Neural progenitor cell (in vitro differentiated cells): ENCODE data around the gene KIAA1958. TPM values are rescaled to one million over a fixed set of nuclear protein-coding genes. Genes with fewer than 3 reads are reported as not detected.

Source experiments
- DNase-seq: peaks from one replicate; pipeline ENCODE4 v3.0.0-alpha.2; 2016; ENCODE audit warnings: low spot score
- H2AFZ ChIP-seq: fragments of 200-600 bp; sonication (generic); replicated peaks from 2 replicates; pipeline ENCODE4 v1.6.1; 2016; ENCODE audit warnings: antibody characterized with exemption
- H3F3A ChIP-seq: fragments of 200-600 bp; sonication (generic); 2 replicates; pipeline ENCODE4 v1.6.1; 2016; ENCODE audit warnings: antibody characterized with exemption, low read depth
- H3K27ac ChIP-seq: fragments of 200-600 bp; sonication (generic); 2 replicates; pipeline ENCODE4 v1.5.1; 2016; ENCODE audit warnings: mild to moderate bottlenecking
- H3K27me3 ChIP-seq: fragments of 200-600 bp; sonication (generic); 2 replicates; pipeline ENCODE4 v1.6.1; 2016; ENCODE audit warnings: mild to moderate bottlenecking, moderate library complexity
- H3K36me3 ChIP-seq: fragments of 200-600 bp; sonication (generic); 2 replicates; pipeline ENCODE4 v1.5.1; 2016
- H3K4me1 ChIP-seq: fragments of 200-600 bp; sonication (generic); 2 replicates; pipeline ENCODE4 v1.6.1; 2016; ENCODE audit warnings: mixed run types
- H3K4me2 ChIP-seq: fragments of 200-600 bp; sonication (generic); 2 replicates; pipeline ENCODE4 v1.6.1; 2016
- H3K4me3 ChIP-seq: fragments of 200-600 bp; sonication (generic); 2 replicates; pipeline ENCODE4 v1.5.1; 2016
- H3K79me2 ChIP-seq: fragments of 200-600 bp; sonication (generic); 2 replicates; pipeline ENCODE4 v1.6.1; 2016; ENCODE audit warnings: low read depth
- H3K9ac ChIP-seq: fragments of 200-600 bp; sonication (generic); 2 replicates; pipeline ENCODE4 v1.6.1; 2016
- H3K9me3 ChIP-seq: fragments of 200-600 bp; sonication (generic); 2 replicates; pipeline ENCODE4 v1.5.1; 2016; ENCODE audit warnings: low read depth
- H4K20me1 ChIP-seq: fragments of 200-600 bp; sonication (generic); 2 replicates; pipeline ENCODE4 v1.6.1; 2016; ENCODE audit warnings: low read depth
- H3K27ac Mint-ChIP-seq: 3 replicates; pipeline ENCODE4 v1.8.0; 2021; ENCODE audit warnings: mixed read lengths
- H3K27me3 Mint-ChIP-seq: 2 replicates; pipeline ENCODE4 v1.8.0; 2022; ENCODE audit warnings: low read depth, mild to moderate bottlenecking, inconsistent platforms, moderate library complexity, mixed read lengths; ENCODE audit not compliant: insufficient read depth
- H3K36me3 Mint-ChIP-seq: 3 replicates; pipeline ENCODE4 v1.8.0; 2021; ENCODE audit warnings: mixed read lengths
- H3K4me1 Mint-ChIP-seq: 3 replicates; pipeline ENCODE4 v1.8.0; 2021; ENCODE audit warnings: mixed read lengths
- H3K4me3 Mint-ChIP-seq: 3 replicates; pipeline ENCODE4 v1.8.0; 2021; ENCODE audit warnings: mild to moderate bottlenecking, moderate library complexity, mixed read lengths
- H3K9me3 Mint-ChIP-seq: 3 replicates; pipeline ENCODE4 v1.8.0; 2020; ENCODE audit warnings: mixed read lengths
- CTCF ChIP-seq: fragments of 200-600 bp; sonication (generic); IDR thresholded peaks from 2 replicates; pipeline ENCODE4 v1.5.1; 2017; ENCODE audit warnings: antibody characterized with exemption, mild to moderate bottlenecking
- EZH2 ChIP-seq: fragments of 200-600 bp; sonication (generic); IDR thresholded peaks from 2 replicates; pipeline ENCODE4 v1.6.1; 2017; ENCODE audit warnings: antibody characterized with exemption, mild to moderate bottlenecking, moderate library complexity
- EZH2phosphoT487 ChIP-seq: fragments of 200-600 bp; sonication (generic); IDR thresholded peaks from 2 replicates; pipeline ENCODE4 v1.6.1; 2017; ENCODE audit warnings: antibody characterized with exemption
- total RNA-seq: library from RNA; depleted of rRNA; stranded (reverse); fragments of >200 nt; gene quantifications from 2 replicates; pipeline ENCODE4 v1.2.3, GENCODE V29; 2015; ENCODE audit warnings: low replicate concordance

Gene KIAA1958
- total RNA-seq, 1 donor from 2014 or later, result 31.4 TPM

- Histone ChIP-seq H3K27me3 (no peaks in the 10 kb centered on the region), H3K4me2 (no peak overlapping the region), H3K9me3 (no peaks in the 10 kb centered on the region), H3K79me2 (peaks cover 34% of the 10 kb centered on the region), H3K36me3 (peaks cover 5% of the 10 kb centered on the region), H4K20me1 (peaks cover 2% of the 10 kb centered on the region), H3K9ac (no peak overlapping the region), H3K27ac (no peak overlapping the region), H3K4me3 (no peak overlapping the region), H3K4me1 (peaks cover 5% of the 10 kb centered on the region), H2AFZ (no peak overlapping the region), H3F3A (no peaks in the 10 kb centered on the region)
- H3K4me1 Mint-ChIP-seq, result no peaks in the 10 kb centered on the region
- no peak overlapping the region for H3K27ac Mint-ChIP-seq
- peaks cover 2% of the 10 kb centered on the region for H3K27me3 Mint-ChIP-seq
- DNase-seq, result no peak
- H3K36me3 Mint-ChIP-seq, result peaks cover 33% of the 10 kb centered on the region
- TF ChIP-seq CTCF (no peak), EZH2phosphoT487 (no peak)
- H3K9me3 Mint-ChIP-seq, result peaks cover 24% of the 10 kb centered on the region
- H3K4me3 Mint-ChIP-seq, result no peak overlapping the region
Measured at GRCh38 chr9:112640311-112640710, 153.7 kb downstream of the KIAA1958 start.

- no peak overlapping the region for H3K27ac Mint-ChIP-seq
Measured at GRCh38 chr9:112642126-112642525, 155.5 kb downstream of the KIAA1958 start.

GRCh38 chr9:112647596-112647995 lies 161.0 kb downstream of the KIAA1958 start:
- Histone ChIP-seq H3K9me3 (no peaks in the 10 kb centered on the region), H3K9ac (no peak overlapping the region), H3K4me3 (no peak overlapping the region), H3K27me3 (no peaks in the 10 kb centered on the region), H3K27ac (no peak overlapping the region), H3K36me3 (peaks cover 19% of the 10 kb centered on the region), H3F3A (peaks cover under 1% of the 10 kb centered on the region), H3K4me2 (no peak overlapping the region), H4K20me1 (no peaks in the 10 kb centered on the region), H3K4me1 (no peaks in the 10 kb centered on the region), H2AFZ (no peak overlapping the region), H3K79me2 (peaks cover 7% of the 10 kb centered on the region)
- TF ChIP-seq EZH2phosphoT487, result no peak
- TF ChIP-seq EZH2, result no peak
- TF ChIP-seq CTCF, result no peak
- no peaks in the 10 kb centered on the region for H3K27me3 Mint-ChIP-seq
- no peak for DNase-seq
- H3K36me3 Mint-ChIP-seq, result peaks cover 55% of the 10 kb centered on the region
- H3K4me1 Mint-ChIP-seq, result no peaks in the 10 kb centered on the region
- no peak overlapping the region for H3K4me3 Mint-ChIP-seq
- peaks cover 20% of the 10 kb centered on the region for H3K9me3 Mint-ChIP-seq
- H3K27ac Mint-ChIP-seq, result no peak overlapping the region

More at GRCh38 chr9:112642126-112642525, 155.5 kb downstream of the KIAA1958 start:
- peaks cover 49% of the 10 kb centered on the region for H3K36me3 Mint-ChIP-seq
- H3K27me3 Mint-ChIP-seq, result peaks cover 2% of the 10 kb centered on the region
- Histone ChIP-seq H3F3A (no peaks in the 10 kb centered on the region), H3K4me3 (no peak overlapping the region), H3K4me1 (peaks cover 5% of the 10 kb centered on the region), H2AFZ (no peak overlapping the region), H3K36me3 (peaks cover 5% of the 10 kb centered on the region), H3K27ac (no peak overlapping the region), H3K4me2 (no peak overlapping the region), H3K79me2 (peaks cover 19% of the 10 kb centered on the region), H3K9me3 (no peaks in the 10 kb centered on the region), H4K20me1 (peaks cover 2% of the 10 kb centered on the region), H3K9ac (no peak overlapping the region), H3K27me3 (no peaks in the 10 kb centered on the region)
- H3K9me3 Mint-ChIP-seq, result peaks cover 28% of the 10 kb centered on the region
- no peak for TF ChIP-seq EZH2phosphoT487
- TF ChIP-seq EZH2, result no peak
- no peak for TF ChIP-seq CTCF
- no peak for DNase-seq
- H3K4me1 Mint-ChIP-seq, result no peaks in the 10 kb centered on the region
- H3K4me3 Mint-ChIP-seq, result no peak overlapping the region
